ENCODE measurements around the gene NR2E1. TPM values are rescaled to one million over a fixed set of nuclear protein-coding genes. Genes with fewer than 3 reads are reported as not detected.
A peak's percentile ranks its signal among the peaks of the same experiment; 100 is the strongest.

NR2E1 gene
- total and polyA plus RNA-seq, 2 experiments from 2014 or later = not detected

DNA sequence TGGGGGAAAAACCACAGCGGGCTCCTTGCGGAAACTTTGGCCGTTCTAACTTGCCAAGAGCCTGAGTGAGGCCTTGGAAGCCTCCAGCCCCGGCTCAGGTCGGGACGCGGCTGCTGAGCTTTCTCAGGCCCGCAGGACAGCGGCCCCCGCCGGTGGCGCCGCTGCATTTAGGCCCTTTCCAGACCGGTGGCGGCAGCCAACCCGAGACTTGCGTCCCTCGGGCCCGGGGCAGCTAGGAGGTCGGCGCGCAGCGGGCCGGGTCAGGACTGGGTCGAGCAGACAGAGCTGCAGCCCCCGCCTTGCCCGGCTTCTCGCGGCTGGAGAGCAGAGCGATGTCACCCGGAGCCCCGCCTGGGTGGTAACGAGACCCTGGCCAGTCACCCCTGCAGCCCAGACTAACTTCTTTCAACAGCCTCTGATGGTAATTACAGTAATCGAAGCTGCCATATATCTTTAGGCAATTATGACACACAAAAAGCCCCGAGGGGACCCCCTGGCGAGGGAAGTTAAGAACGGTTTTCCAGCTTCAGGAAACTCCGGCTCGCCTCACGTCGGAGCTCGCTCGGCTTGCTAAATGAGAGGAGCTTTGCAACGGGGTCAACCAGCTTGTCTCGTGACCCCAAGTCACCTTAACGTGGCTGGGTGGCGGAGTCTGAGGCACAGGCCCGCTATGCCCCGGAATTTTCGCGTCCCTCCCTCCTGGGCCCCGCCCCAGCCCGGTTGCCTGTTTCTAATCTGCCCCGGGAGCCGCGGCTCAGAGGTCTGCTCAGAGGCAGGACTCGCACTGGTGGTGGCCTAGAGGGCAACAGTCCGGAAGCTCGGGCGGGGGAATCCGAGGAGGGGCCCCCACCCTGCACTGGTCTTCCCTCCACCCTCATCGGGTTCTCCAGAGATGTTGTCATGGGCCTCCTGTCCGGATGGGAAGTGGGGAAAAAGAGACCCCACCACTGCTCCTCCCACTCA, 3.0 kb downstream of the NR2E1 start:
- peak overlapping the region; percentile 90 for H3K4me2 ChIP-seq
- peak overlapping the region; percentile 44 for H3K4me3 Mint-ChIP-seq
- no peaks in the 10 kb centered on the region for H3K79me2 ChIP-seq (replicated peaks; ENCODE audit: insufficient read depth)
- H3K4me3 ChIP-seq = peak overlapping the region; percentile 62
- TF ChIP-seq EZH2phosphoT487 (IDR thresholded peaks at IDR 0.05; ENCODE audit: unreplicated experiment) (peak; percentile 59), JUNB (IDR thresholded peaks at IDR 0.05; ENCODE audit: unreplicated experiment) (no peak), EZH2 (IDR thresholded peaks at IDR 0.05; ENCODE audit: low read depth, unreplicated experiment) (peak; percentile 83), POLR2AphosphoS5 (IDR thresholded peaks at IDR 0.05; ENCODE audit: low read depth) (no peak), CREB1 (CRISPR knock-in tag; IDR thresholded peaks at IDR 0.05; ENCODE audit: low read depth) (no peak)
- TF ChIP-seq, protein P1, sequence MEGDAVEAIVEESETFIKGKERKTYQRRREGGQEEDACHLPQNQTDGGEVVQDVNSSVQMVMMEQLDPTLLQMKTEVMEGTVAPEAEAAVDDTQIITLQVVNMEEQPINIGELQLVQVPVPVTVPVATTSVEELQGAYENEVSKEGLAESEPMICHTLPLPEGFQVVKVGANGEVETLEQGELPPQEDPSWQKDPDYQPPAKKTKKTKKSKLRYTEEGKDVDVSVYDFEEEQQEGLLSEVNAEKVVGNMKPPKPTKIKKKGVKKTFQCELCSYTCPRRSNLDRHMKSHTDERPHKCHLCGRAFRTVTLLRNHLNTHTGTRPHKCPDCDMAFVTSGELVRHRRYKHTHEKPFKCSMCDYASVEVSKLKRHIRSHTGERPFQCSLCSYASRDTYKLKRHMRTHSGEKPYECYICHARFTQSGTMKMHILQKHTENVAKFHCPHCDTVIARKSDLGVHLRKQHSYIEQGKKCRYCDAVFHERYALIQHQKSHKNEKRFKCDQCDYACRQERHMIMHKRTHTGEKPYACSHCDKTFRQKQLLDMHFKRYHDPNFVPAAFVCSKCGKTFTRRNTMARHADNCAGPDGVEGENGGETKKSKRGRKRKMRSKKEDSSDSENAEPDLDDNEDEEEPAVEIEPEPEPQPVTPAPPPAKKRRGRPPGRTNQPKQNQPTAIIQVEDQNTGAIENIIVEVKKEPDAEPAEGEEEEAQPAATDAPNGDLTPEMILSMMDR (conservative IDR thresholded peaks at IDR 0.05; ENCODE audit: low read depth in 2 of 2) = no peak
- H3K4me1 ChIP-seq (ENCODE audit: insufficient read depth) = peaks cover 82% of the 10 kb centered on the region
- H3K27me3 ChIP-seq (ENCODE audit: insufficient read depth) = peaks cover 100% of the 10 kb centered on the region
- no peak overlapping the region for H2AFZ ChIP-seq
- H3K36me3 ChIP-seq (ENCODE audit: insufficient read depth) = no peaks in the 10 kb centered on the region; the same call in 1 of the 2 replicates
- ATAC-seq (peak; percentile 3), DNase-seq (ENCODE audit: low spot score) (peak; percentile 78)
- peaks cover 2% of the 10 kb centered on the region; the same call in 2 of the 3 replicates for H3K9me3 Mint-ChIP-seq
- no peaks in the 10 kb centered on the region for H3K9me2 ChIP-seq (ENCODE audit: insufficient read depth)
- peaks cover 29% of the 10 kb centered on the region for H4K20me1 ChIP-seq (replicated peaks; ENCODE audit: insufficient read depth)
- no peak overlapping the region for H3K27ac ChIP-seq (ENCODE audit: low read depth)
- H3K36me3 Mint-ChIP-seq (ENCODE audit: low read depth) = no peaks in the 10 kb centered on the region
- peaks cover 99% of the 10 kb centered on the region for H3K27me3 Mint-ChIP-seq (ENCODE audit: insufficient read depth, low read depth, poor library complexity)
- no peak overlapping the region for H3K27ac Mint-ChIP-seq
- H3F3A ChIP-seq (replicated peaks; ENCODE audit: low read depth) = peaks cover 66% of the 10 kb centered on the region
- peaks cover 53% of the 10 kb centered on the region for H3K4me1 Mint-ChIP-seq

DNA sequence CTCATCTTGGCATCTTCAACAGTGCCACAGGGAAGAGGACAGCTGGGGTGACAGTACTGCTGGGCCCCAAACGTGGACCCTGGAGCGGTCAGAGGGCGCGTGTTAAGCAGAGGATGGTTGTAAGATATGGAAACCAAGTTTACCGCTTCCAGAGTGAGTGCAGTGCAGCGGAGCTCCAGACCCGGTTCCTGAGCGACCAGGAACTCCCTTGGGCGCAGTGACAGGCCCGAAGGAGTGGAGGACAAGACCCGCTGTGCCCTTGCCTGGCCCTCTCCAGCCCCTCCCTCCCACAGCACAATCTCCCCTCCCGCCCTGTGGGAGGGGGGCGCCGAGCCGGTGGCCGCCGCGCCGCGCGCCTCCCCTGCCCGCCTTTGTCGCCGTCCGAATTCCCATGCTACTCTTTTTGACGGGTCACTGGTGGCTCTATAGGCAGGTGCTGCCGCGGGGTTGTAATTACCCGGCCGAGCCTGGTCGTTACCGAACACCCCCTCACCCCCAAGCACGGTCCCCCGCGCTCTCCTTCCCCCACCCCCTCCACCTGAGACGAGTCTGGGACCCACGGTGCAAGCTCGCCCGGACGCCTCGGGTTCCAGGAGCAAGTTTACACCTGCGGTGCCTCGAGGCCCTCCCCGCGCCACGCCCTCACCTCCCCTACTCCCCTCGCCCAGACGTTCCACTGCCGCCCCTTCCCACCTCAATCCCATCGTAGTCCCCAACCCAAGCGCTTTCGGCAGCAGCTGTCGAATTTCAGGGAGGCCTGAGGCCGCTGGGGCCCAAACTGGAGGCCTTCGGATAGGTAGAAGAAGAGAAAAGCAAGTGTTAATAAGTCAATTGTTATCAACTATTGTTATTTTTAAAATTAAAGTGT, 3.9 kb downstream of the NR2E1 start:
- H2AFZ ChIP-seq = no peak overlapping the region
- peaks cover 82% of the 10 kb centered on the region for H3K4me1 ChIP-seq (ENCODE audit: insufficient read depth)
- TF ChIP-seq, protein P2, sequence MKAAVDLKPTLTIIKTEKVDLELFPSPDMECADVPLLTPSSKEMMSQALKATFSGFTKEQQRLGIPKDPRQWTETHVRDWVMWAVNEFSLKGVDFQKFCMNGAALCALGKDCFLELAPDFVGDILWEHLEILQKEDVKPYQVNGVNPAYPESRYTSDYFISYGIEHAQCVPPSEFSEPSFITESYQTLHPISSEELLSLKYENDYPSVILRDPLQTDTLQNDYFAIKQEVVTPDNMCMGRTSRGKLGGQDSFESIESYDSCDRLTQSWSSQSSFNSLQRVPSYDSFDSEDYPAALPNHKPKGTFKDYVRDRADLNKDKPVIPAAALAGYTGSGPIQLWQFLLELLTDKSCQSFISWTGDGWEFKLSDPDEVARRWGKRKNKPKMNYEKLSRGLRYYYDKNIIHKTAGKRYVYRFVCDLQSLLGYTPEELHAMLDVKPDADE (IDR thresholded peaks at IDR 0.05) = no peak
- peak; percentile 73 for TF ChIP-seq EZH2phosphoT487 (IDR thresholded peaks at IDR 0.05; ENCODE audit: unreplicated experiment)
- TF ChIP-seq EZH2 (IDR thresholded peaks at IDR 0.05; ENCODE audit: low read depth, unreplicated experiment) = peak; percentile 90
- no peak for TF ChIP-seq CREB1 (CRISPR knock-in tag; IDR thresholded peaks at IDR 0.05; ENCODE audit: low read depth)
- Mint-ChIP-seq H3K27ac (no peak overlapping the region), H3K4me1 (peaks cover 48% of the 10 kb centered on the region), H3K9me3 (no peaks in the 10 kb centered on the region; the same call in 2 of the 3 replicates), H3K36me3 (ENCODE audit: low read depth) (no peaks in the 10 kb centered on the region), H3K4me3 (peak overlapping the region; percentile 44; the same call in 2 of the 3 replicates), H3K27me3 (ENCODE audit: insufficient read depth, low read depth, poor library complexity) (peaks cover 99% of the 10 kb centered on the region)
- H3K36me3 ChIP-seq (ENCODE audit: insufficient read depth) = no peaks in the 10 kb centered on the region; the same call in 1 of the 2 replicates
- peaks cover 61% of the 10 kb centered on the region for H3F3A ChIP-seq (replicated peaks; ENCODE audit: low read depth)
- H3K4me2 ChIP-seq = peak overlapping the region; percentile 90
- ATAC-seq (no peak), DNase-seq (ENCODE audit: low spot score) (peak; percentile 69)
- peaks cover 33% of the 10 kb centered on the region for H4K20me1 ChIP-seq (replicated peaks; ENCODE audit: insufficient read depth)
- no peaks in the 10 kb centered on the region for H3K9me2 ChIP-seq (ENCODE audit: insufficient read depth)
- no peak overlapping the region for H3K27ac ChIP-seq (ENCODE audit: low read depth)
- H3K79me2 ChIP-seq (replicated peaks; ENCODE audit: insufficient read depth) = no peaks in the 10 kb centered on the region
- peak overlapping the region; percentile 62 for H3K4me3 ChIP-seq
- H3K27me3 ChIP-seq (ENCODE audit: insufficient read depth) = peaks cover 100% of the 10 kb centered on the region
